NCI-H226 (cell line): ENCODE results near the gene ARSI.
A peak's percentile ranks its signal among the peaks of the same experiment; 100 is the strongest.

Experiments used
- DNase-seq: peaks from one replicate; pipeline ENCODE4 v3.0.0-alpha.2; 2015

The ARSI gene

DNA sequence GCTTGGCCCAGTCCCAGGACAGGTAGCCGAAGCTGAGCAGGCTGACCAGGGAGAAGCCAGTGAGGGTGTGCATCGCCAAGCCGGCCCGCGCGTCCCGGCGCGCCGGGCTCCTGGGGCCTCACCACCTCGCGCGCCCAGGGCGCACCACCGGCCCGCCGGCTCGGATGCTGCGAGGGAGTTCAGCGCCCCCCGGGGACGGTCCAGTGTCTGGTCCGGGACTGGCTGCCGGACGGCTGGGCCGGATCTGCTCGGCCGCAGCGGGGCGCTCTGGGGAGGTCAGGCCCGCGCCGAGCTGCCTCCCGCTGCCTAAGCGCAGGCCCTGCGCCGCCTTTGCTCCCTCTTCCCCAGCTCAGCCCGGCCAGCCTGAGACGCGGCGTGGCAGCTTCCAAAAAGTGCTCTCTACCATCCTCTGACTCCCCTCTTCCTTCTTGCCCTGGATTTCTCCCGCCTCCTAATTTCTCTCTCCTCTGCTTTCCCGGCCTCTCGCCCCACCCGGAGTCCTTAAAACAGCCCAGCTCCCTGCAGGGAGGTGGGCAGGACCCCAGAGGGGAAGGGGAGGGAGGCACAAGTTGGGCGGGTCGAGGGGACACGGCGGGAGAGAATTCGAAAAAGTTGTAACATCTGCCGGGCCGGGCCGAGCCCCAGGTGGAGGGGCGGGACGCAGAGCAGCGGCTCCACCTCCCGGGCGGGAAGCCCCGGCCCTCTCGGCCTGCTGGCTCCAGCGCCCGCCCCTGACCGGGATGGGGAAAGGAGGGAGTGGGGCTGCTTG lies at the start of gene ARSI:
Gene ARSI (minus strand): TSS at position 605 of the 769 bp plus-strand sequence. CDS start 532 bp downstream, at position 73.
- peak; percentile 97 for DNase-seq

- peak; percentile 63 for DNase-seq
Observed at GRCh38 chr5:150350524-150351344, 48.0 kb upstream of the ARSI start.

GRCh38 chr5:150349681-150350275 lies 47.1 kb upstream of the ARSI start:
- DNase-seq, result no peak

- no peak for DNase-seq
Observed at GRCh38 chr5:150347451-150347850, 44.7 kb upstream of the ARSI start.

- DNase-seq, result no peak
Observed at GRCh38 chr5:150347003-150347402, 44.3 kb upstream of the ARSI start.

DNA sequence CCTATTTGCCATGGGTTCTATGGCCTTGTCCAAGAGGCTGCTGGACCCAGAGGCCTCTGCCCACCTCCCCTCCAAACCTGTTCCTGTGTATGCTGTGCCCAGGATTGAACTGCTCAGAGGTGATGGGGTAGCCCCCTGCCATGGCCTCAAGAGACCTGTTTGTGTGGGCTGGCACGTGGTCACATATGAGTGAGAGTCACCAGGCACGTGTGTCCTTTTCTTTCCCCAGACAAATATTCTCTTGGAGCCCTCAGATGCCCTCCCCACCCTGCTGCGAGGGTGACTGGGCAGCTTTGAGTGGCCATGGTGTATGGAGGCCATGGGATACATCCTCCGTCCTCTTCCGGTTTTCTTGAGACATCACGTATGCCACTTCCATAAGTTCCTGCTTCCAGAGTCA lies 43.9 kb upstream of the ARSI start:
- no peak for DNase-seq

DNA sequence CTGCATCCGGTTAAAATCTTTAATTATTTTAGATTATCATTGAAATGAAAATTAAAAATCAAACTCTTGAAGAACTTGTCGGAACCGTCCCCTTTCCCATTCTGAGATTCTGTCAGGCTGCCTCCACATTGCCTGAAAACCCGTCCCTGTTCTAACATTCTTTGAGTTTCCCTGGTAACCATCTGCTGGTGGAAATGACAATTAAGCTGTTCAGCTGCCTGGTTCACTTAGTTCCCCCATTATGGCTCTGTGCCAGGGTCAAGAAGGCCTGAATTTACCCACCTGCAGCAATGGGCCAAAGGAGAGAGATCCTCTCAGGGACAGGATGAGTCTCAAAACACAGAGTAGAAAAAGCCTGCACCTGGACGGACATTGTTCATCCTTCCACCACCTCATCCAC lies 43.0 kb upstream of the ARSI start:
- no peak for DNase-seq

GRCh38 chr5:150343994-150344631 lies 41.4 kb upstream of the ARSI start:
- DNase-seq, result no peak

DNA sequence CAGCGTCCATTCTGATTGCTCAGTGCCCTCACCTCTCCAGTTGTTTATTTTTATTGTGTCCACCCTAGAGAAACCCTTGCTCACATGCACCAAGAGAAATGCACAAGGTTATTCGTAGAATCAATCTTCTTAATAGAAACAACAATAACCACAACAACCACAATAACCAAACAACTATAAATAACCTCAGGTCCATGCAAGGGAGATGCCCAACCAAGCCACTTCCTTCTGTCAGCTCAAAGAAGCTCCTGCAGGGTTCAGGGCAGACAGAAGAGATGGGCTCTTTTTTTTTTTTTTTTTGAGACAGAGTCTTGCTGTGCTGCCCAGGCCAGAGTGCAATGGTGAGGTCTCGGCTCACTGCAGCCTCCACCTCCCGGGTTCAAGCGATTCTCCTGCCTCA lies 39.9 kb upstream of the ARSI start:
- DNase-seq, result no peak

DNA sequence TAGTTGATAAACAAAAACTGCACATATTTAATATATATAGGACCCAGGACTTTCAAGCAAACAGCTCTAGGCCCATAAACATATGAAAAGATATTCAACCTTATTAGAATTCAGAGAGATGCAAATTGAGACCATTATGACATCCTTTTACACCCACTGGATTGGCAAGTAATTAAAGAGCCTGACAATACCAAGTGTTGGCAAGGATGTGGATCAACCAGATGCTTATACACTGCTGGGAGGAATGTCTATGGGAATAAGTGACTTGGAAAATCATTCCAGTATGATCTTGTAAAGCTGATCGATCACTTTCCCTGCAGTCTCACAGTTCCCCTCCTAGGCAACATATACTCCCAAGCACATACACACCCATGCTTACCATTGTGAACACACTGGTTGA lies 39.3 kb upstream of the ARSI start:
- DNase-seq, result no peak

DNA sequence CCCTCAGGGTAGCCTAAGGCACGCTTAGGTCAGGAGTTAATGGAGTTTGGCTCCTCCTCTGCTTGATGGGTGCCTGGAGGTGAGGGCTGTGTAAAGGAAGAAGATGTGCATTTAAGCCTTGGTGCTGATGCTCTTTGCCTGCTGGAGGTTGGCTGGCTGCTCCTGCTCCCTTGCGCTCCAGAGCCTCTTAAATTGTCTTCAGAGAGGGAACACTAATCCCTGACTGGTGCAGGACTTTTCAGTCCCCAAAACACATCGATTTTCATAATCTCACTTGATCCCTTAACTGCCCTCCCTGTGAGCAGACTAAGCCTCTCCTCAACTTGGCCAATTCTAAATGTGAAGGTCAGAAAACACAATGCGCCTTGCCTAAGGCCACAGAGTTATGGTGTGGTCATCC lies 38.6 kb upstream of the ARSI start:
- DNase-seq, result no peak

DNA sequence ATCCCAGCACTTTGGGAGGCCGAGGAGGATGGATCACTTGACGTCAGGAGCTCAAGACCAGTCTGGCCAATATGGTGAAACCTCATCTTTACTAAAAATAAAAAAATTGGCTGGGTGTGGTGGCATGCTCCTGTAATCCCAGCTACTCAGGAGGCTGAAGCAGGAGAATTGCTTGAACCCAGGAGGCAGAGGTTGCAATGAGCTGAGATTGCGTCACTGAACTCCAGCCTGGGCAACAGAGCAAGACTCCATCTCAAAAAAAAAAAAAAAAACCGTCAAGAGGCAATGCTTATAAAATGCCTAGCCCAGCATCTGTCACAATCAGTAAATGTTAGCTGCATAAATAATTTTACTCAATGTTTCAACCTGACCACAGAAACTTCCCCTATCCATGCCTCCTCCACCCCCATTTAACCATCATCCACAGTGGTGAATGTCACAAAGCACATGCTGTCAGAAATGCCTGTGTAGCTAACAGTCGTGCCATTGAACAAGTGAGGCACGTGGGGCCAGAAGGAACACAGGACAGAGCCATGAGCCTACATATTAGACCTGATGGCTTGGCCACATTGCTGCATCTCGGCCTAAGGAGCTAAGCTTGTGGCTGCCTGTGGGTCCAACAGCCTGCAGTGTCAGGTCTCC lies 38.0 kb upstream of the ARSI start:
- no peak for DNase-seq

GRCh38 chr5:150339841-150340240 lies 37.1 kb upstream of the ARSI start:
- DNase-seq, result no peak

DNA sequence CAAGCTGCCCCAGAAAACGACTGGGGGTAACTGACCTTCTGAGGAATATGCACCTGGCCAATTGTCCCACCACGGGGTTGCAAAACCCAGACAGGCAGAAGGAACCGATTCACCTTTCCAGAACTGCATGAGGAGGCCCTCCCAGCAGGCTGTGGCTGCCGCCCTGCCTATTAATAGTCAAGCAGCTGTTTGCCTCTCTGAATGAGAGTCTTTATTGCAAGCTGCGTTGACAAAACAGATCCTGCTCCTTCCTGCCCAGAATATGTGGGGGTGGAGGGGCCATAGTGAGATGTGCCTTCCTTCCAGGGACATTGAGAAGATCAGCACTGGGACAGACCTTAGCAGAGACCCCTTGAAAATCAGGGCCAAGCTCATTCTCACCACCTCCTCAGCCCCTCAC lies 36.5 kb upstream of the ARSI start:
- no peak for DNase-seq

GRCh38 chr5:150338546-150338945 lies 35.8 kb upstream of the ARSI start:
- DNase-seq, result no peak

GRCh38 chr5:150335778-150336177 lies 33.1 kb upstream of the ARSI start:
- DNase-seq, result no peak

- no peak for DNase-seq
Observed at GRCh38 chr5:150333400-150333799, 30.7 kb upstream of the ARSI start.

DNA sequence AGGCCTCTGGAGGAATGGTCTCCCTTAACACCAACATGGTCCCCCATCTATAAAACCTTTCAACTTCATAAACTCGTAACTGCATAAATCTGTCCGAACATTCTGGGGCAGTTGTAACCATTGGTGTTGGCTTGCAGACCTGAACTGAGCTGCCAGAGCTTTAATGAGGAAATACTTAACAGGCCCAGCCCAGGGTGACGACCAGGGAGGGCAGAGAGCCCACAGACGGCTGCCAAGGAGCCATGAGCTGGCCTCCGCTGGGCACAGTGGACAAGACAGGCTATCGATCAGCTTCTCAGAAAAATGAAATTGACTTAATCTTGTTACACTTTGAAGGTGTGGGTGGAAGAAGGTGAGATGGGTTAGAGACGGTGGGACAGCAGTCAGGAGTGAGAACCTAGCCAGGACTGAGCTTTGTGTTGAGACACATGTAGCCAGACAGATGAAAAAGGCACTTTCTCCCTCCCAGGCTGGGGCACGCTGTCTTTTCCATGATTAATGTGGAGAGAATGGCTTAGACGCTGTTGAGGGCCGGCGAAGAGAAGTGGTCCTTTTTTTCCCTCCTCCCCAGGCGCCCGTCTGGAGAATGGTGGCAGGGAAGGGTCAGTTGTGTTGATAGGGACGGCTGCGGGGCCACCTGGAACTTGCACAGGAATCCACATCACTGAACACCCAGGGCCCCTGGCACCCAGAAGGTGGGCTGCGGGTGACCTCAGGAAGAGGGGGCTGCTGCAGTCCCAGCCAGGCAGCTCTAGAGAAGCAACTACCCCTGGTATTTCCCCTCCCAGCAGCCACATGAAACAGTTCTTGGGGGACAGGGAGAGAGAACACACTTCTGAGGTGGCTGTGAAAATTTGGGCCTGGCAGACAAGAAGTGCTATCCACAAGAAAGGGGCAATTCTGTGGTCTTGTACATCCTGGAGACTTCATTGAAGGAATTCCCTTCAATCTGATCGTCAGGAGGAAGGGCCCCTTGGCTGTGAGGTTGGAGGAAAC lies 27.5 kb upstream of the ARSI start:
- DNase-seq, result no peak

DNA sequence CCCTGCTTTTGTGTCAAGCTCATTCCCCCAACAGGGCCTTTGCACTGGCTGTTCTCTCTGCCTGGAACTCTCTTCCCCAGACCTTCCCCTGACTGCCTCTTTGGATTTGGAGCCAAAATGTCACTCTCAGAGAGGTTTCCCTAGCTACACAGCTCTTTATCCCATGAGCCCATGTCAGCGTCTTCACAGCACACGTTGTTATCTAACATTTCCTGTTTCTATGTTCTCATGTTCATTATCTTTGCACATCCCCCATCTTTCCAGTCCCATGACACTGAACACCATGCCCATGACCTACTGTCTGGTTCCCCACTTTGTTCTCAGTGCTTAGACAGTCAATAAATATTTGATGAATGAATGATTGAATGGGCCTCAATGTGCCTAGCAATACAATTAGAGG lies 26.3 kb upstream of the ARSI start:
- no peak for DNase-seq

- DNase-seq, result no peak
Observed at GRCh38 chr5:150328515-150328914, 25.8 kb upstream of the ARSI start.

DNA sequence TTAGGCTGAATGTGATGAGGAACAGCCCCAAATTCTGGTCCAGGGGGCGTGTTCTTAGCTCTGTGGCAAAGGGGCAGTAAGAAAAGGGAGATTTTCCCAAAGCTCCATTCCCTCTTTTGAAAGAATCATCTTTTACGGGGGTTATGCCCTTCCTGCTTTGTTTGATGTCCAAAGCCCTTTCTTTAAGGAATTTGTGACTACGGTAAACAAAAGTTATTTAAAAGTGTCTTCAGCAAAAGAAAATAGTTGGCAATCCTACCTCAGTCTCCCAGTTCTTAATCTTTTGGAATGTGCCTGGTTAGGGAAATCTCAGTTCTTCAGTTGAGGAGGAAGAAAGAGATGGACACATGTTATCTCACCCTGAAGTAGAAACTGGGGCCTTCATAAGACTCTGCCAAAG lies 24.4 kb upstream of the ARSI start:
- DNase-seq, result no peak

- DNase-seq, result no peak
Observed at GRCh38 chr5:150326707-150327106, 24.0 kb upstream of the ARSI start.
